GM12873 (cell line): ENCODE results near the gene RALGDS.
A peak's percentile ranks its signal among the peaks of the same experiment; 100 is the strongest.
"Not testable (repeated sequence)": the region's sequence is repeated elsewhere in the genome, so short reads cannot be mapped to it uniquely, and the experiment has no call there.

ENCODE experiments used
- CTCF ChIP-seq: IDR thresholded peaks from 2 replicates; pipeline ENCODE4 v1.5.1; 2012; ENCODE audit warnings: low read depth, mild to moderate bottlenecking, moderate library complexity, low read length, control low read depth; ENCODE audit not compliant: insufficient read depth; ENCODE audit errors: missing control alignments

RALGDS gene

GRCh38 chr9:133064241-133065069 lies 56.6 kb downstream of the RALGDS start:
- no peak for TF ChIP-seq CTCF

- TF ChIP-seq CTCF = no peak
Measured at GRCh38 chr9:133063500-133064231, 57.4 kb downstream of the RALGDS start.

- no peak for TF ChIP-seq CTCF
Measured at GRCh38 chr9:133063159-133063499, 57.9 kb downstream of the RALGDS start.

GRCh38 chr9:133061764-133062145 lies 59.3 kb downstream of the RALGDS start, which contains the start of gene CEL:
Gene CEL, plus strand, starts transcription at chr9:133061981. Its CDS starts 22 bp downstream, at chr9:133062003.
- not testable (repeated sequence) for TF ChIP-seq CTCF

- peak; percentile 30 for TF ChIP-seq CTCF
Measured at GRCh38 chr9:133060417-133060841, 60.6 kb downstream of the RALGDS start.

GRCh38 chr9:133059623-133060022 lies 61.4 kb downstream of the RALGDS start:
- no peak for TF ChIP-seq CTCF

GRCh38 chr9:133058550-133059320 lies 62.3 kb downstream of the RALGDS start:
- TF ChIP-seq CTCF = no peak
